Renal cortical epithelial cell (primary cell): ENCODE data around the gene CASP14. TPM values are rescaled to one million over a fixed set of nuclear protein-coding genes. Genes with fewer than 3 reads are reported as not detected.
"Not testable (repeated sequence)": the region's sequence is repeated elsewhere in the genome, so short reads cannot be mapped to it uniquely, and the experiment has no call there.

Source experiments
- DNase-seq: peaks from one replicate; pipeline ENCODE4 v3.0.0-alpha.2; 2011; ENCODE audit warnings: low read depth
- total RNA-seq: library from RNA; depleted of rRNA; stranded (reverse); fragments of >200 nt; gene quantifications from 2 replicates; pipeline ENCODE4 v1.2.3, GENCODE V29; 2014

Gene CASP14
- not detected in 2 replicates for total RNA-seq

DNA sequence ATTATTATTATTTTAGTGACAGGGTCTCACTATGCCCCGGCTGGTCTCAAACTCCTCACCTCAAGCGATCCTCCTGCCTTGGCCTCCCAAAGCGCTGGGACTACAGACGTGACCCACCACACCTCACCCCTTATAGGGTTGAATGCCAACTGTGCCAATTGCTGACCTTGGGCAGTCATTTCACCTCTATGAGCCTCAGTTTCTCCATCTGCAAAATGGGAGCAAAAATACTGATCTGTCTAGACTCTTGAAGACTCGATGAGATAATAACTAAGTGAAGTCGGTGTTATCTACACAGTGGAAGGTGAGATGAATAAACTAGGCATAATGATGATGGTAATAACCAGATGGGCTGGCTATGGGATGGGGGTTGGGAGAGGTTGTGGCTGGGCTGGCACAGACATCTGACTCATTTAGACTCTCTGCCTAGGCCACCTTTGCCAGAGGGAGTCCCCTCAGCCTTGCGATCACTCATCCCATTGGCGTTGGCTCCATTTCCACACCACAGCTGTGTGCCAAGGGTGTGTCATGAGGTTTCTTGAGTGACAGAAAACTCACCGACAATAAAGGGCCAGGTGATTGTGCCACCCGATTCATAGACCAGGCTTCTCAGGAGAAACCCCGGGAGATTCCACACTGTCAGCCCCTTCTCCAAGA, at the start of gene CASP14:
Gene CASP14, plus strand, starts transcription at position 596 of the 657 bp plus-strand sequence. CDS start 2,772 bp downstream, outside the sequence.
- DNase-seq = no peak

GRCh38 chr19:15008308-15008707, 41.0 kb upstream of the CASP14 start:
- DNase-seq = no peak

GRCh38 chr19:15010501-15011300, 38.6 kb upstream of the CASP14 start:
- no peak for DNase-seq

DNA sequence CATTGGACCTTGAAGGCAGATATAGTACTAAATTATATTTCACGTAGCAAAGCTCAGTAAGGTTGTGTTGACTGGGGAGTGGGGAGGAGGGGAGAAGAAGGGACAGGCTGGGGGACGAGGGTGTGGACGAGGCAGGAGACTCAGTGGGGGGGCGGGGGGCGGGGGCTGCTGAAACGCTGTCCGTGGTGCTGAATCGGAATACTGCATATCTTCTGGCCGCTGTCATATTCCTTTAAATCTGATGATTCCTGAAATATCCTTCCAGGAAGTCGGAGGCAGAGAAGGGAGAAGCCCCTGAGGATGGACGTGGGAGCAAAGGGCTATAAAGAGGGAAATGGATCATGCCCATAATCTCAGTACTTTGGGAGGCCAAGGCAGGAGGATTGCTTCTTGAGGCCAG, 34.7 kb upstream of the CASP14 start:
- no peak for DNase-seq

DNA sequence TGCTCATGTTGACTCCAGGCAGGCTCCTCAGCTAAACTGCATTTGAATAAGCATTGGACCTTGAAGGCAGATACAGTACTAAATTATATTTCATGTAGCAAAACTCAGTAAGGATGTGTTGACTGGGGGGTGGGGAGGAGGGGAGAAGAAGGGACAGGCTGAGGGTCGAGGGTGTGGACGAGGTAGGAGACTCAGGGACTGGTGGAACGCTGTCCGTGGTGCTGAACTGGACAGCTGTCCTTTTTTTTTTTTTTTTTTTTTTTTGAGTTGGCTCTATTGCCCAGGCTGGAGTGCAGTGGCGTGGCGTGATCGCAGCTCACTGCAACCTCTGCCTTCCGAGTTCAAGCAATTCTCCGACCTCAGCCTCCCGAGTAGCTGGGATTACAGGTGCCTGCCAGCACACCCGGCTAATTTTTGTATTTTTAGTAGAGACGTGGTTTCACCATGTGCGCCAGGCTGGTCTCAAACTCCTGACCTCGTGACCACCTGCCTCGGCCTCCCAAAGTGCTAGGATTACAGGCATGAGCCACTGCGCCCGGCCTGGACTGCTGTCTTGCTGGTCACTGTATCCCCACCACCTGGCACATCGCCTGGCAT, 33.2 kb upstream of the CASP14 start:
- no peak for DNase-seq

- DNase-seq = not testable (repeated sequence)
Observed at GRCh38 chr19:15018836-15019235, 30.4 kb upstream of the CASP14 start.

DNA sequence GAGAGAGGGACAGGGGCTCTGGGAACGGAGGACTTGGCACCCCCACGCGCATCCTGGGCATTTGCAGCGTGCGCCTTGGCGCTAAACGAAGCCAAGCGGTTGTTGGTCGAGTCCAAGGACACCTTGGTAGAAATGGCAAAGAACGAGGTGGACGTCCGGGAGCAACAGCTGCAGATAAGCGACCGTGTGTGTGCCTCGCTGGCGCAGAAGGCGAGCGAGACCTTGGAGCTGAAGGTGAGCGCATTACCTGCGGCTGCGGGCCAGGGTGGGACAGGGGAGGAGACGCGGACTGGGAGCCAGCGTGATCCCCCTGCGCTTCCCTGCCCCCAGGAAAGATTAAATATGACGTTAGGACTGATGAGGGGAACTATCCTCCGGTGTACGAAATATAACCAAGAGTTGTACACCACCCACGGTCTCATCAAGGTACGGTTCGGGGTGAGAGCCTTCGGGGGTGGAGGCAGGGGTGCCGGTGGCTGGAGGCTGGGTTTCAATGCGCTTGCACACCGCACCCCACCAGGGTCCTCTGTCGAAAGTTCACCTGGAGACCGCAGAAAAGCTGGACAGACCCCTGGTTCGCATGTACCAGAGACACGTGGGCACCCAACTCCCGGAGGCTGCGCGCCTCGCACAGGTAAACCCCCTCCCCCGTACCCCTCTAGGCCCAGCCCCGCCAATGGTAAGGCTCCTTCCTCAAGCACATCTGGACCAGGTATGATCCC, 27.8 kb upstream of the CASP14 start:
- DNase-seq = no peak

DNA sequence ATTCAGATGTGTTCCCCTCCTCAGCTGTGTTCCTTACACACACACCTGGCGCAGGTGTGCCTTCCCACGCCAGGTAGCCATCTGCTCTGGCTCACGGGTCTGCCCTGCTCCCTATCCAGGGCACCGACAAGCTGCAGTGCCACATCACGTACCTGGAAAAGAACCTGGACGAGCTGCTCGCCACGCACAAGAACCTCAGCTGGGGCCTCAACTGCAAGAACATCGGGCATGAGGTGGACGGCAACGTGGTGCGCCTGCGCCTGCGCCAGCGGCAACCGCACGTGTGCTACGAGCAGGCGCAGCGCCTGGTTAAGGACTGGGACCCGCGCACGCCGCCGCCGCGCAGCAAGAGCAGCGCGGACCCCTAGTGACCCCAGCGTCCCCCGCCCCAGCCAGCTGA, 26.5 kb upstream of the CASP14 start:
- no peak for DNase-seq

- no peak for DNase-seq
Observed at GRCh38 chr19:15025217-15025616, 24.1 kb upstream of the CASP14 start.

DNA sequence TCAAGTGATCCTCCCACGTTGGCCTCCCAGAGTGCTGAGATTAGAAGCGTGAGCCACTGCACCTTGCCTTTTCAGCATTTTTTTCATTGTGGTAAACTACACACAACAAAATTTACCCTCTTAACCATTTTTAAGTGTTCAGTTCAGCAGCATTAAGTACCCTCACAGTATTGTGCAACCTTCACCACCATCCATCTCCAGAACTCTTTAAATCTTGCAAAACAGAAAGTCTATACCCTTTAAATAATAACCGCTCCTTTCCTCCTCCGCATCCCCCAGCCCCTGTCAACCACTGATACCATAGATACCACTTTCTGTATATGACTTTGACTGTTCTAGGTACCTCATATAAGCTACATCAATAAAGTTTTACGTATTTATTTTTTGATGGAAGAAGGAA, 20.8 kb upstream of the CASP14 start:
- DNase-seq = no peak

DNA sequence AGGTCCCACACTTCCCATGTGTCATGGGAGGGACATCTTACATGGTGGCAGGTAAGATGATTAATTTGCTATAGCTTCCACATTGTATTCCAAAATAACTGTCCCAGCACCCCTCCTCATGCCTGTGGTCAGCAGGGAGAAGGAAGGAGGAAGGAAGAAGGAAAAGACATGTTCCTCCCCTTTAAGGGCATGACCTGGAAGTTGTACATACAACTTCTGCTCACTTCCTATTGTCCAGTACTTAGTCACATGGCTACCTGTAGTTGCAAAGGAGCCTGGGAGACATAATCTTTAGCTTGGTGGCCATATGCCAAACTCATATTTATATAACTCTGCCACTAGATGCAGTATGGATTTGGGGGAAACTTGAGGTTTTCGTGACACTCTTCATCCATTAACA, 17.6 kb upstream of the CASP14 start:
- DNase-seq = no peak

DNA sequence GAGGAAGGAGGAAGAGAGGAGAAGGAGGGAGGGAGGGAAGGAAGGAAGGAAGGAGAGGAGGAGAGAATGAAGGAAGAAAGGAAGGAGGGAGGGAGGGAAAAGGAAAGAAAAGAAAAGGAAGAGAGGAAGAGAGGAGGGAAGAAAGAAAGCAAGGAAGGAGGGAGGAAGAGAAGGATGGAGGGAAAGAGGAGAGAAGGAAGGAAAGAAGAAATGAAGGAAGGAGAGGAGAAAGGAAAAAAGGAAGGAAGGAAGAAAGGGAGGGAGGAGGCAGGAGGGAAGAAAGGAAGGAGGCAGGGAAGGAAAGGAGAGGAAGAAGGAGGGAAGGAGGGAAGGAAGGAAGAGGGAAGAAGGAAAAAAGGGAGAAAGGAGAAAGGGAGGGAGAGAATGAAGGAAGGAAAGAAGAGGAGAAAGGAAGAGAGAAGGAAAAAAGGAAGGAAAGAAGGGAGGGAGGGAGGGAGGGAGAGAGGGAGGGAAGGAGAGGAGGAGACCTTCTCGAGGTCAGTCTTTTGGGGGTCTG, 13.4 kb upstream of the CASP14 start:
- no peak for DNase-seq

DNA sequence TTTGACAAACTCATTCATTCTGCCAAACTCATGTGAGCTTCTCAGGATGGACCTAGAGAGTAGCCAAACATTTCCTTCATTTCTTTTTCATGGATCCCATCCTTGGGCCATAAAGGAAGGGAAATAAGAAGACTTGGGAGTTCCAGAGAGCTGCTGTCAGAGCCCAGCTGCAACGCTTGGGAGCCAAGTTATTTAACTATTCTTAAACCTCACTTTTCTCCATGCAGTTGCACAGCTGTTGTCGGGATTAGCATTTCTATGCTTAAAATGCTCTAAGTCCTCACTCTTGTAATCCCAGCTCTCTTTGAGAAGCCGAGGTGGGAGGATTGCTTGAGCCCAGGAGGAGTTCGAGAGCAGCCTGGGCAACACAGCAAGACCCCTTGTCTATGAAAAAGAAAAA, 11.7 kb upstream of the CASP14 start:
- no peak for DNase-seq

GRCh38 chr19:15038294-15038693, 11.0 kb upstream of the CASP14 start:
- no peak for DNase-seq

DNA sequence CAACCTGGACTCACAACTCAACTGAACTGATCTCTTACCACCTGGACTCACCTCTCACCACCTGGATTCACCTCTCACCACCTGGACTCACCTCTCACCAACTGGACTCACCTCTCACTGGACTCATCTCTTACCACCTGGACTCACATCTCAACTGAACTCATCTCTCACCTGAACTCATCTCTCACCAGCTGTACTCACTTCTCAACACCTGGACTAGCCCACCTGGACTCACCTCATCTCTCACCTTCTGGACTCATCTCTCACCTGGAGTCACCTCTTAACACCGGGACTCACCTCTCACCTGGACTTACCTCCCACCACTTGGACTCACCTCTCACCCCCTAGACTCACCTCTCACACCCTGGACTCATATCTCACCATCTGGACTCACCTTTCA, 7.3 kb upstream of the CASP14 start:
- DNase-seq = no peak

DNA sequence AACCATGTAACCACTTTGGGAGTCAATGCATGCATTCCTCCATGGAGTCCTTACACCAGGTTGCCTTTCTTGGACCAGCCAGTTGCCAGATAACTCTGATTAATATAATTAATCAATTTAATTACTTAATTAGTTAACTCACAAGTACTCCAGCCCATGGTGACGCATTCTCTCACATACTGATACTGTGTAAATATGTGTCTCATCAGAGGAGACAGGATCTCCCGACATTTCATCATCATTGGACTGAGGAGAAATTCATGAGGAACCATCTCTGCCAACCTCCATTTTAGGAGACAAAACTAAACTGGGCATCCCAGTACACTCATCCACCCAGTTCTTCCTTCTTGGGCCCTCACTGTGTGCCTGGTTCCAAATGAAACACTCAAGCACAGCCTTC, 6.5 kb upstream of the CASP14 start:
- no peak for DNase-seq

GRCh38 chr19:15045506-15045905, 3.8 kb upstream of the CASP14 start:
- no peak for DNase-seq

GRCh38 chr19:15047680-15048079, 1.6 kb upstream of the CASP14 start:
- DNase-seq = no peak

- DNase-seq = no peak
Observed at GRCh38 chr19:15048128-15048527, 1.2 kb upstream of the CASP14 start.

- DNase-seq = no peak
Observed at GRCh38 chr19:15050639-15051038, 1.4 kb downstream of the CASP14 start.

DNA sequence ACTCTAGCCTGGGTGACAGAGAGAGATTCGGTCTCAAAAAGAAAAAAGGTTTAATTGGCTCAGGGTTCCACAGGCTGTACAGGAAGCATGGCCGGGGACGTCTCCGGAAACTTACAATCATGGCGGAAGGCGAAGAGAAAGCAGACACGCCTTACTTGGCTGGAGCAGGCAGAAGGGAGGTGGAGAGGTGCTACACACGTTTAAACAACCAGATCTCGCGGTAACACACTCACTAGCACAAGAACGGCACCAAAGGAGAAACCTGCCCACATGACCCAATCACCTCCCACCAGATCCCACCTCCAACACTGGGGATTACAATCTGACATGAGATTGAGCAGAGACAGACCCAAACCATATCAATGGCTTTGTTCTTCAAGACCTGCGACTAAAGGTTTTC, 12.8 kb downstream of the CASP14 start:
- DNase-seq = no peak

- DNase-seq = not testable (repeated sequence)
Observed at GRCh38 chr19:15070386-15070785, 21.1 kb downstream of the CASP14 start.
